Endometrial microvascular endothelial cells (primary cell): ENCODE data around the gene NOPCHAP1. TPM values are rescaled to one million over a fixed set of nuclear protein-coding genes. Genes with fewer than 3 reads are reported as not detected.
"Not testable (repeated sequence)": the region's sequence is repeated elsewhere in the genome, so short reads cannot be mapped to it uniquely, and the experiment has no call there.

Experiments used
- in situ Hi-C: cut with HindIII; loops from 2 replicates; pipeline ENCODE4 v1.10.0; 2017; ENCODE audit warnings: low sequenced_read_pairs, low pct_unique_long_range_greater_than_20kb; ENCODE audit errors: inconsistent ontology term
- total RNA-seq: library from RNA; depleted of rRNA; stranded (reverse); fragments of >200 nt; gene quantifications from one replicate; pipeline ENCODE4 v1.2.3, GENCODE V29; 2015; ENCODE audit errors: inconsistent ontology term

The NOPCHAP1 gene, protein sequence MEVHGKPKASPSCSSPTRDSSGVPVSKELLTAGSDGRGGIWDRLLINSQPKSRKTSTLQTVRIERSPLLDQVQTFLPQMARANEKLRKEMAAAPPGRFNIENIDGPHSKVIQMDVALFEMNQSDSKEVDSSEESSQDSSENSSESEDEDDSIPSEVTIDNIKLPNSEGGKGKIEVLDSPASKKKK
- 5.6 TPM for total RNA-seq

DNA sequence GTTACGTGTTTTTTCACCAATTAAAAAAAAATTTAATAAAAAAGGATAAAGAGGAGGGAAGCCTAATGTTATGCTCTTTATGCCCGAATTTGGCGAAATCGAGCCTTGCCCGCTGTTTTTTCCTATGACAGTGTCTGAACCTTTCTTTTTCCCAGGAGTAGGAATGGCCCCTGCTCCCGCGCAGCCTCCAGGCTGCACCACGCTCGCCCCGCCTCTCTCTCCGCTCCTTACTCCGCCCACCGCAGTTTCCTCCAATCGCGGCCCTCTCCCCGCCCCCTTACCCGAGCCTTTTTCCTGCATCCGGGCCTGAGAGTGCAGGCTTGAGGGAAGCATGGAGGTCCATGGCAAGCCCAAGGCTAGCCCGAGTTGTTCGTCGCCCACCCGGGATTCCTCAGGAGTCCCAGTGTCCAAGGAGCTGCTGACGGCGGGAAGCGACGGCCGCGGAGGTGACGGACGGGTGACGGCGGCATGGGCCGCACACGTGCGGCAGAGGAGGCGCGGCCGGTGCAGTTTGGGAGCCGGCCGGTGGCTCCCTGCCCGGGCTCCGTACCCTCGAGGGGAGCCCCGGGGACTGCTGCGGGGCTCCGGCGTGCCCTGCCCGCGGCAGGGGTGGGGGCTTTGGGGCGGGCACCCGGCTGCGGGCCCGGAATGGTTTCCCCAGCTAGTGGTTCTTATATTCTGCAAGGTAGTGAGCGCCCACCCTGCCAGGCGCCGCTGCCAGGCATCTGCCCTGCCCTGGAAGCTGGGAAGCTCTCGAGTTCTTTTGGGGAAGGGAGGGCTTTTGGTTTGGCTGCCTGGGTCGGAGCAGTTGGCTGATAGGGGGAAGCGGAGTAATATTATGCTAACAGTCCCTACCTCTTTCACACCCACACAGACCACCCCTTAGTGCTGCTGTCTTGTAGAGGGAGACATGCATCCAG, at the start of gene NOPCHAP1:
NOPCHAP1 (plus strand) TSS at position 295 of the 920 bp plus-strand sequence; CDS start at position 332, 37 bp downstream.
- in situ Hi-C loops = no loop called here

DNA sequence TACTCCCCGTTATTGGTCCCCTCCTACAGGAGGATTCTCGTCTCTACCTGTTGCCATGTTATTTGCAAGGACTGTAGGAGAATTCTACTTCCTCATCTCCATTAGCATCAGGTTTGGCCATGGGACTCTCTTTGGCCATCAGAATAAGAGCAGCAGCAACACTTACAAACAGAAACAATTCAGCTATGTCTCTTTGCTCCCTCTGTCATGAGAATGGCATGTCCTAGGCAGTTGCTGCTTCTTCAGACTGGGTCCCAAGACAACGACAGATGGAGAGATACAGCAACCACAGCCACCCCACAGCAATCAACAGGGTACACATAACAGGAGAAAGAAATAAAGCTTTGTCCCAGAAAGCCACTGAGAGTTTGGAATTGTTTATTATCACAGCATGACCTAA, 47.7 kb upstream of the NOPCHAP1 start:
- in situ Hi-C loops = no loop called here

DNA sequence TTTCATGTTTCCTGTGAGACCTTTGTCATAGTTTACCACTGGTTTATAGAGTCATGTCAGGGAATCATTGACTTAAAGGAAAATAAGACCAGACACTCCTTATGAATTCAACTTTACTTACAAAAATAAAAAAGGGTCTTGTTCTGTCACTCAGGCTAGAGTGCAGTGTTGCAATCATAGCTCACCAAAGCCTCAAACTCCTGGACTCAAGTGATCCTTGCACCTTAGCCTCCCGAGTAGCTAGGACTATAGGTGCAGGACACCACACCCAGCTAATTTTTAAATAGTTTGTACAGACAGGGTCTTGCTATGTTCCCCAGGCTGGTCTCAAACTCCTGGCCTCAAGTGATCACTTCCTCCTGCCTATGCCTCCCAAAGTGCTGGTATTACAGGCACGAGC, 47.0 kb upstream of the NOPCHAP1 start:
- in situ Hi-C loops = no loop called here

DNA sequence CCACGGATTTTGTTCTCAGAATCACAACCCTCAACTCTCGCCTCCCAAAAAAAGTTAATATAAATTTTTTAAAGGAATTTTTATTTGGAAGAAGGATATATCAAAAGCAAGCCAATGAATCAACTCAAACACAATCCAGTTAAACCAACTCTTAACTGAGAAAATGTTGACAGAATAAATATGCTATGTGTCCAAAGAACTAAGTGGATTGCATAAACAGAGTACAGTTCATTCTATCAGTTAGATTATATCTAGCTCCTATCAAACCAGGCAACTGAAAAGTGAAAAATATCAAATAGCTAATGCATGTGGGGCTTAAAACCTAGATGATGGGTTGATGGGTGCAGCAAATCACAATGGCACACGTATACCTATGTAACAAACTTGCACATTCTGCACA, 44.7 kb upstream of the NOPCHAP1 start:
- in situ Hi-C loops = no loop called here

DNA sequence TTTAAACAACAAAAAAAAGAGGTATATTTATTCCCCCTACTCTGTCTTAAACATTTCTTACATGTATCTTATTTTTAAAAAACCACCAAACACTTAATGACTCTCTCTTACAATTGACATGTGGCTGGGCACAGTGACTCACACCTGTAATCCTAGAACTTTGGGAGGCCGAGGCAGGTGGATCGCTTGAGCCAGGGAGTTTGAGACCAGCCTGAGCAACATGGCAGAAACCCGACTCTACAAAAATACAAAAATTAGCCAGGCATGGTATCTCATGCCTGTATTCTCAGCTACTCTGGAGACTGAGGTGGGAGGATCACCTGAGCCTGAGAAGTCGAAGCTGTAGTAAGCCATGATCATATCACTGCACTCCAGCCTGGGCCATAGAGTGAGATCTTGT, 44.0 kb upstream of the NOPCHAP1 start:
- in situ Hi-C loops = no loop called here

DNA sequence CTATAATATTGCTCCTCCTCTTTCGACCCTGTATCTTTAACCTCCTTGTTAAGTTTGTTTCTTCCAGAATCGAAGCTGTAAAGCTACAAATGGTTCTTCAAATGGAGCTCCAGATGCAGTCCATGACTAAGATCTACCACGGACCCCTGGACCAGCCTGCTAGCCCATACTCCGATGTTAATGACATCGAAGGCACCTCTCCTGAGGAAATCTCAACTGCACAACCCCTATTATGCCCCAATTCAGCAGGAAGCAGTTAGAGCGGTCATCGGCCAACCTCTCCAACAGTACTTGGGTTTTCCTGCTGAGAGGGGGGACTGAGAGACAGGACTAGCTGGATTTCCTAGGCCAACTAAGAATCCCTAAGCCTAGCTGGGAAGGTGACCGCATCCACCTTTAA, 42.7 kb upstream of the NOPCHAP1 start:
- in situ Hi-C loops = not testable (repeated sequence)

DNA sequence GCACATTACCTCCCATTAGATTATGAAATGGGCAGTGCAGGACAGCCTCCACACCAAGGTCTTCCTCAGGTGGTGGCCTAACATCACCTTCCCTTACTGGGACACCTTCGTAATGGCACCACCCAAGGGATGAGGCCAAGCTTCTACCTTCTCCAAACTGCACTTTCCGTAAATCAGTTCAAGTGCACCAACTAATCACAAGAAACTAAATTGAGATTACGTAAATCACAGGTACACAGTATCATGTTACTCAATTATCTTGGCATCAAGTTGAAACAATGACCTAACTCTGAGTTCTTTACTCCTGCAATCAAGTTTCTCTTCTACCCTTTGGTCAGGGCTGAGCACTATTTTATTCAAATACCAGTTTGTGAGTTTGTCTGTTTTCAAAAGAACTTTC, 41.9 kb upstream of the NOPCHAP1 start:
- in situ Hi-C loops = no loop called here

DNA sequence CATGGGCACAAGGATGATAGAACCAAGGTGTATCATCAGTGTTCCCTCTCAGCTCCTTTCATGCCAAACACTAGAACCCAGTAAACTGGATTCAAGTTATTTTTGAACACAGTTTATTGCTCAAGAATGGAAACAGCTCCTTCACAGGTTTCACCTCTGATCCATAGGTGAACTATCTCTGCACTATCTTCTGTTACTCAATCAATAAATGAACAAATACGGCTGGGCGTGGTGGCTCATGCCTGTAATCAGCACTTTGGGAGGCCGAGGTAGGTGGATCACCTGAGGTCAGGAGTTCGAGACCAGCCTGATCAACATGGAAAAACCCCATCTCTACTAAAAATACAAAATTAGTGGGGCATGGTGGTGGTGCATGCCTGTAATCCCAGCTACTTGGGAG, 37.4 kb upstream of the NOPCHAP1 start:
- in situ Hi-C loops = not testable (repeated sequence)

DNA sequence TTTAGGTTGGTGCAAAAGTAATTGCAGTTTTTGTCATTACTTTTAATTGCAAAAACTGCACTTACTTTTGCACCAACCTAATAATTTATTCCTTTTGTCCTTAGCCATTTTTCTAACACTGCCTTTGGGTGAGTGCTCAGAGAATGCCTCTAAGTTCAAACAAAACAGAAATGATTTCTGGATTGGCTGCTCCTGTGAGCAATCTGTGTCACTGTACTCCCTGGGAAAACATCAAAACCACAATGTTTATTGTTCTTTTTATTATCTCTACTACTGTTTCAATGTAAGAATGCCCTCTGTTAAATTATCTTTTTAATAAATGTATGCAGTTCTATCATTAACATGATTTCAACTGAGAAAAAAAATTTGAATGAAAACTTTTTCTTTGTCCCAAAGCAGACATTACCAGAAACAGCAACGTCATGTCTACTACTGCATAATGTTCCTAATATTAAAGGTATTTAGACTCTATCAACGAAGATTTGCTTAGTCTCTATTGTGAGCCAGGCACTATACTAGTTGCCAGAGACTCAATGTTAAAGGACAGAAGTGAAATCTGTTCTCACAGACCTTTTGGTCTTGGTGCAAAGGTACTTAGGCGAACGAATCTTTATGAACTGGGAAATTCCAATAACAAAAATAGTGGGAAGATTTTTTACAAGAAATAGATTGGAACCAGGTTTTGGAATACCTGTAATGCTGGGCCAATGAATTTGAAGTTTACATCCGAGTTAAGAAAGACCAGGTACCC, 34.2 kb upstream of the NOPCHAP1 start:
- in situ Hi-C loops = no loop called here

DNA sequence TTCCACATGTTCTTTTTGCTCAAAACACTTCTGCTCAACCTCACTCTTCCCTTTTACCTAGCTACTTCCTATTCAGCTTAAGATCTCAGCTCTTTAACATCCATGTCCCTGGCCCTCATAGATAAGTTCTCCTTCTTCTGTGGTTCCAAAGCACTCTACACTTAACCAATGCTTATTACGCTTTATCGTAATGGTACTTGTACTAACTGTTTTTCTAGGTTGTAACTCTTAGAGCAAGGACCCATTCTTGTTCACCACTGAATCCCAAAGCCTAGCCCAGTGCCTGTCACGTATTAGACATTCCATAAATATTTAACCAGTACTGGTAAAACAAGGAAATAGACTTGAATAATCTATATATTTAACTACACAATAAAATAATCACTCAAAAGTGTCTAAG, 33.3 kb upstream of the NOPCHAP1 start:
- in situ Hi-C loops = no loop called here

DNA sequence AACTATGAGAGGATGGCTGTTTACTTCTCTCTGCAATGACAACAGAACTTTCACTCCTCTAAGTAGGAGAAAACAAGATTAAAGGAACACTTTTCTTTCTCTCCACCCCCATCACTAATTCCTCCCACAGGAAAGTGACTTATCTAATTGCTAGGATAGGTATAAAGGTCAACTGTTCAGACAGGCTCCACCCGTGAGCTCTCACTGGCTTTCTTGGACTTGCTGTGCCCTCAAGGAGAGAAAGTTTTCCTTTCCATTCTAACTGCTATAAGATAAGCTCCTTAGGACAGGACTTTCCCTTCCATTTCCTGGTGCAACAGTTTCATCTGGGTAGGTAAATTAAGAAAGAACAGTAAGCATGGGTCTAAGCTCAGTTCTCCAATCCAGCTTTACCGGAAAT, 32.8 kb upstream of the NOPCHAP1 start:
- in situ Hi-C loops = no loop called here

DNA sequence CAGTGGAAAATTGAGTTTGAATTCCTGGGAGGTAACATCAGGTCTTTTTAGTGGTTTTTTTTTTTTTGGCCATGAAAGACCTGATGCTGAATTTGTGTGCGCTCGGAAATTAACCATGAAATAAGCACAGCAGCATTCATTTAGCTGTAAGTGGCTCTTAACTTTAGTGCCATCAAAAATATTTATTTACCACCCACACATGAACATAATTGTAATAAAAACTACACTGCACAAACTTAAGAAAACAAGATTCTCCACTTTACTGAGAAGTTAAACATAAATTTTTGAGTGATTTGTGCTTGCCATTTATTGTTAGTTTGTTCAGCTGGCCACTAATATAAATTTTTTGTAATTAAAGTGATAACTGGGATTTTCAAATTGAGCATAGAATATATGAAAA, 30.4 kb upstream of the NOPCHAP1 start:
- in situ Hi-C loops = no loop called here

DNA sequence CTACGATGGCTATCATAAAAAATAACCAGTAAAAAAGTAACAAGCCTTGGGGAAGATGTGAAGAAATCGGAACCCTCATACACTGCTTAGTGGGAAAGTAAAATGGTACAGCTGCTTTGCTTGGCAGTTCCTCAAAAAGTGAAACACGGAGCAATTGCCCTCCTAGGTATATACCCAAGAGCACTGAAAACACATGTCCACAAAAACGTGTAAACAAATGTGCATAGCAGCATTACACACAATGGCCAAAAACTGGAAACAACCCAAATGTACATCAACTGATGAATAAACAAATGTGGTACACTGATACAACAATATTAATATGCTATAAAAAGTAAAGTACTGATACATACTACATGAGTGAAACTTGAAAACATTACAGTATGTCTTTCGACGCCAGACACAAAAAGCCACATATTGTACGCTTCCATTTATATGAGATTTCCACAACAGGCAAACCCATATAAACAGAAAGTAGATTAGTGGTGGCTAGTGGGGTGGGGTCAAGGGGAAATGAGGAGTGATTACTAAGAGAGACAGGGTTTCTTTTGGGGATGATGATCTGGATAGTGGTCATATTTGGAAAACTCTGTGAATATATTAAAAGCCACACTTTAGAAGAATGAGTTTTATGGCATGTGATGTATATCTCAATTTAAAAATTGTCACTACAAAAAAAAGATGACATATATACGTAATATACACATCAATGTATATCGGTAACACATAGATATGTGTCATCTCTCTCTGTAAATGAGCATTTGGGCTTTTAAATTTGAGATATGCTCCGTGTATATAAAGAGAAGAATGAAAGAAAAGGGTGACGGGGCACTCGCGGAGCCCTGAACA, 29.0 kb upstream of the NOPCHAP1 start:
- in situ Hi-C loops = no loop called here

DNA sequence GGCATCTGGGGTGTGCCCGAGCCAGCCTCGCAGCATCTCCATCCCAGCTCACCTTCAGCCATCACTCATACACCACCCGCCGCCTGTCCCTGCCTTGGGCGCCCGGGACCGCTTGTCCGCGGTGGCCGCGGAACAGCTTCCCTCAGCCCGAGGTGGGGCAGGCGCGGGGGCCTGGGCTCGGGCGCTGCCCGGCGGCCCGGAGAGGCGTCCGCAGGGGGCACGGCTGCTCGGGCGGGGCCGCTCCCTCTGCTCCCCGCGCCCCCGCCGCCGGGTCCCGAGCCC, 28.5 kb upstream of the NOPCHAP1 start:
- in situ Hi-C loops = no loop called here

DNA sequence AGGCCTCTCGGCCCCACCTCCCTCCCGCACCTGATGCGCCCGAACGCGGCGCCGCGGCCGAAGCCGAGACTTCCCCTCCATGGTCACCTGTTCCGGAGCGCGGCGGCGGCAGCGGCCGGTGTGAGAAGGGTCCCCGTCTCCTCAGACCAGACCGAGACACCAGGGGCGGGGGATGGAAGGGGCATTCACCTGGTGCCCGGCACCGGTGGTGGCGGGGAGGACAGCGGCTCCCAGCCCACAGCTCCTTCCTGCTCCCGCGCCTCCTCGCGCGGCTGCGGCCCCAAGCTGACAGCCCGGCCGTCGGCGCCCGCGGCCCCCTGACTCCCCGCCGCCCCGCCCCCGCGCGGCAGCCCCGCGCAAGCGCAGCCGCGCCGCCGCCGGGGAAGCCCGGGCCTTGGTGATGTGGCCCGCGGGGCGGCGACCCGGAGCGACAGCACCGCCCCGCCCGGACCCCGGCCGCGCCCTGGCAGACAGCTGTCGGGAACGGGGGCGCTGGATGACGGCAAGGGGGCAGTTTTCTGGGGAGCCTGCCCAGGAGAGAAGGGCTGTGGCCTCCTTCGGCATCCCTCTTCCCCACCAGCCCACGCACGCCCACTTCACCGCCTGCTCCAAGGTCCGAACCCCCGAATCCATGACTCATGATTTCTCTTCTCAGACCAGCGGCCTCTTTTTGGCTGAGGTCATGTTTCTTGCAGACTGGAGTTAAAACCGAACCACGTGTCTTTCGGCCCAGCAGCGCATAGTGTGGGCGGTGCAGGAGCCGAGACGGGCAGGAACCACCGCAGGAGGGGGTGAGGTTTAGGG, 27.9 kb upstream of the NOPCHAP1 start, which contains the start of gene SLC41A2:
SLC41A2 (minus strand) TSS at position 290 of the 804 bp plus-strand sequence. CDS start 29,763 bp downstream, outside the sequence.
- in situ Hi-C loops = no loop called here

DNA sequence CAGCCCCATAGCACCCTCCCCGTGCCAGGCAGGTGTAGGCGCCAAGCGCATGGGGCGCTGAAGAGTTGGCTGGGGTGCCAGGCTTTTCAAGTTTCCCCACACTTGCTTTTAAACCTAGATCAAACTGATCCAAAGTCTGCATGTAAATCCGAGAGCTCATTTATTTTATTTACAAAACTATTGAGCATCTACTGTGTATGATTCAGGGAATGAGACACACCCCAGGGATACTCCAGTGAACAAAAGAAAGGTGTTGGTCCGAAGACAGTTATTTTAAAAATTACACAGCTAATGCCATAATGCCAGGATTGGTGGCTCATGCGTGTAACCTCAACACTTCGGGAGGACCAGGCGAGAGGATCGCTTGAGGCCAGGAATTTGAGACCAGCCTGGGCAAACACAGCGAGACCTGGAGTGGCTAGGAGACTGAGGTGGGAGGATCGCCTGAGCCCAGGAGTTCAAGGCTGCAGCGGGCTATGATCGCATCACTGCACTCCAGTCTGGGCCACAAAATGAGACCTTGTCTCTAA, 27.2 kb upstream of the NOPCHAP1 start:
- in situ Hi-C loops = no loop called here

DNA sequence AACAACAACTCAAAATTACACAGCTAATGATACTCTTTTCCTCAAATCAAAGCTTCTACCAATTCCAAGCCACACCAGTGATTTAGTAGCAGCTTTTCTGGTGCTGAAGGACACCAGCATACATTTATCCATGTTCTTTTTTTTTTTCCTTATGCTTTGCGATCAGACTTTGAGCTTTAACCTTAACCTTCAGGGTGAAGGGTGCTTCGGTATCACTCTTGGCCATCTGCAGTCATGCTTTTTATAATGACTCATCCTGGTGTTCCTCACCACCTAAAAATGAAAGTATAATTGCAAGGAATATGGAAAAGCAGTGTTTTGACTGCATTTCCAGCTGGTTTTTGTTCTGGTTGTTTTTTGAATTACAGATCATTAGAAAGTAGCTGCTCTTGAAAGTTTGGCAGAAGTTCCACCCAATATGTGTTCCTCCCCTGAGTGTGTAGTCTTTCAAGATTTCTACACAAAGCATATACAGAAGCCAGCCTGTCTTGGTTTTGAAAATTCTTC, 26.7 kb upstream of the NOPCHAP1 start:
- in situ Hi-C loops = no loop called here

DNA sequence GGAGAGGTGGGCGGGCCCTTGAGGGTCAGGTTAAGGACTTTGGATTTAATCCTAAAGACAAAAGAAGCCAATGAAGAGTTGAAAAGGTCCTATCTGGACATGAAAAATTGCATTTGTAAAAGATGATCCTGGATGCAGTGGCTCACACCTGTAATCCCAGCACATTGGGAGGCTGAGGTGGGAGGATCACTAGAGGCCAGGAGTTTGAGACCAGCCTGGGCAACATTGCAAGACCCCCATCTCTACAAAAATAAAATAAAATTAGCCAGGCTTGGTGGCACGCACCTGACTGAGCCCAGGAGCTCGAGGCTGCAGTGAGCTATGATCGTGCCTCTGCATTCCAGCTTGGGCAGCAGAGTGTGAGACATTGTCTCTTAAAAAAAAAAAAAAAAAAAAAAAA, 25.7 kb upstream of the NOPCHAP1 start:
- in situ Hi-C loops = no loop called here
